Activated T-helper 1 cell treated with Interleukin-2 at 50 U/mL for 16 hours (primary cell): ENCODE data around the gene ZBTB16.

Experiments used
- DNase-seq: peaks from one replicate; pipeline ENCODE4 v3.0.0-alpha.2; 2020; ENCODE audit warnings: low read depth

The ZBTB16 gene

GRCh38 chr11:114261791-114262190 lies 202.3 kb downstream of the ZBTB16 start:
- no peak for DNase-seq

DNA sequence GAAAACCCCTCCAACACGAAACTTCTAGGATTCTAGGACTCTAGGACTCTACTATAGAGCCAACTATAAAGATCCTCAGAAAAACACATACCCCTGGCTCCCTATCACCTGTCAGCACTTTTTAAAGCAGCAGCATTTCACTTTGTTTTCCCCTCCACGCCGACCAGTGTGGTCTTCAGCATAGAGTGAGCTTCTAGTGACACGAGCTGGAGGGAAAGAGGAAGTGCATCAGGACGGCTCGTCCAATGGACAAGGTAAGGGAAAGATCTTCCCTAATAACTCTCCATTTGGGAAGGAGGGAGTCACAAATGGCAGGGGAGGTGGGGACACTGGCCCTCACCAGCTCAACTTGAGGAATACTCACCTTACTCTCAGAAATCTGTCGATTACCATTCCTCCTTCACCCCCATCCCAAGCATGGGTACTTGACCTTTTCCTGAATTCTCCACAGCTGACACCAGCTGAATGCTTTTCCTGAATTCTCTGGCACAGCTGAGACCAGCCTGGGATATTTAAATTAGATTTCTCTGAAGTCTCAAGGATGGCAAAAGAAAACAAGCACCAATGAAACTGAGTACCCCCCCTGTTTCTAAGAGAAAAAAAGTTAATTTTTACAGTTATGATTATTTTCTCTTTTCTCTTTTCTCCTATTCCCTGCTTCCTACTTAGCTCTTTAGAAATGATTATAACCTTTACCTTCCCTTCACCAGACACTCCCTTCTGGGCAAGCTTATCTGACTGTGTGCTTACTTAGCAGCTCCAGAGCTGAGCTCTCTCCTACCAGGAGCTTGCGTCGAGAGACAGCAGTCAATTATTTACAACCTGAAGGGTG lies 203.4 kb downstream of the ZBTB16 start:
- DNase-seq, result no peak

GRCh38 chr11:114263513-114264170 lies 204.1 kb downstream of the ZBTB16 start:
- no peak for DNase-seq

DNA sequence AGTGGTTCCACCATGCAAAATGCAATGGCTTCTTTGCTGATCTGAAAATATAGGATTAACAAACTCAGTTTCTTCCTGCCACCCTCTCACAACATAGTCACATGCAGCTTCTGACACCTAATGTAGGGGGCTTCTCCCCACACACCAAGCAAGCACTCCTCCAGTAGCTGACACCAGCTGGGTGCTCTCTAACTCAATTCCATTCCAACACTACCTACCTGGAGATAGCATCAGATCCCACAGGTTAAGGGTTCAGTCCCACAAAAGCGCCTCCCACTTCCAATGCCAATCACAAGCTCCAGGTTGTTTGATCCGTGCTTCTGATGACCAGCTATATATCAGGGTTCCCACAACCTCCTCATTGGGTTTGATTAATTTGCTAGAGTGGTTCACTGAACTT lies 204.9 kb downstream of the ZBTB16 start:
- no peak for DNase-seq

- DNase-seq, result no peak
These were observed 205.8 kb downstream of the ZBTB16 start for GRCh38 chr11:114265122-114265878.

GRCh38 chr11:114269498-114269897 lies 210.0 kb downstream of the ZBTB16 start:
- no peak for DNase-seq

GRCh38 chr11:114270531-114271270 lies 211.2 kb downstream of the ZBTB16 start:
- DNase-seq, result no peak

DNA sequence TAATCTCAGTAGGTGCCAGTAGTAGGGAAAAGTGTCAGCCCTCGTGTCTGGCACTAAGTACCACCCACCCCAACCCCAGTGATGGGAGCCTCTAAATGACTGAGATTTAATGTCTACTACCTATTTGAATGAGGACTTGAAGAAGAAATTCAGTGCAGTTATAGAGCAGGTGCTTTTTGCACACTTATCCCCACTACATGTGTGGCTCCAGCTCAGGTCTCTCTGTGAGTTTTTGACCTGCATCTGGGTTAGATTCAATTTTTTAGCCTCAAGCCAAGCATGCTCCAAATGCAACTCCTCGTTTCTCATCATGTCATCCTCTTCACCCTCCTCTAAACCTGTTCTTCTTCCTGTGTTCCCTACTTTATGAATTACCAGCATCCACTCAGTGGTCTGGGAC lies 211.8 kb downstream of the ZBTB16 start:
- no peak for DNase-seq

GRCh38 chr11:114272311-114272710 lies 212.8 kb downstream of the ZBTB16 start:
- DNase-seq, result no peak

DNA sequence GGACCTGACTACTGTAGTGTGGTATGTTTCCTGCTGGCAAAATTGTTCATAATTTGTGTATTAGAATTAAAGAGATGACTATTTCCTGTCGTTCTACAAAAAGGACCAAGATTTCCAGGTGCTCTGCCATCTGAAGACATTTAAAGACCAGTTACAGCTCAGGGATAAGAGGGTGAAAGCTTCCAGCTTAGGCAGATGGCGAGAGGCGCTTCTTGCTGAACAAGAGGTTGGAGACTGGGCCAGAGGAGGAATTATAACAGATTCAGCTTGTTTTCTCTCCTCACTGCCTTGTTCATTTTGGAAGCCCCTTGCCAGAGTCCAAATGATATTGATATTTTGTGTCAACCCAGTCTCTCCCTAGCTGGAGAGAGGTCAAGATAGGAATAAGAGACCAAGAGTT lies 213.6 kb downstream of the ZBTB16 start:
- DNase-seq, result no peak

DNA sequence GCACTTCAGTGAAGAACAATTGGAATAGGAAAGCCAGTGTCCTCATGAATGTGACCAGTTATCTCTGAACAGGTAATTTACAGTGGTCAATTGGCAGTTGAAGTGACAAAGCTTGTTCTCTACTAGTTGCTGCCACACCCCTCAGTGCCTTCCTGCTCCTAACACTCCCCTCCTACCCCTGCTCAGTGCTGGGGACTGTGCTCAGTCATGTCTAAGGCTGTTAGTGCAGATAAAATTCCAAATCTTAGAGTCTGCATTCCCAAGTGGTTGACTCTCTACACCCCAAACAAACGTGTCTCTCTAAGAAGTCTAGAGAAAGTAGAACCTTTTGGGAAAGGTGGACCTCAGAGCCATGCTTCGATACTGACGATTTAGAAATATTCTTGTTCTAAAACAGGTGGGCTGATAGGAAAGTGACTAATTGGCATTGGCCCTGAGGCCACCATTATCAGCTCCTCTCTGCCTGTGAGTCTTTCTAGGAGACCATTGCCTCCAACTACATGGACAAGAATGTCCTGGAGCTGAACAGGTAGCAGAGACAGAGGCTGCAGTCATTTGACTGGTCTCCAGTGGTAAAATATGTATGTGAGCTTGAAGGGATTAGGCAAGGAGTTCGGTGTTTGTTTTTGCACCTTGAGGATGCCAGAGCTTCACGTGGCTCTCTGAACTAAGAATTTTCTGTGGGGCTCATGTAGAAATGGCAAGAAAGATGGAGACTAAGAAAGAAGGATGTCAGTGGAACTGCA lies 214.6 kb downstream of the ZBTB16 start:
- no peak for DNase-seq

GRCh38 chr11:114274637-114275036 lies 215.1 kb downstream of the ZBTB16 start:
- no peak for DNase-seq

GRCh38 chr11:114275280-114275679 lies 215.8 kb downstream of the ZBTB16 start:
- DNase-seq, result no peak

GRCh38 chr11:114276077-114276476 lies 216.6 kb downstream of the ZBTB16 start:
- no peak for DNase-seq

- no peak for DNase-seq
These were observed 218.3 kb downstream of the ZBTB16 start for GRCh38 chr11:114277637-114278341.

- DNase-seq, result no peak
These were observed 219.0 kb downstream of the ZBTB16 start for GRCh38 chr11:114278342-114279065.

DNA sequence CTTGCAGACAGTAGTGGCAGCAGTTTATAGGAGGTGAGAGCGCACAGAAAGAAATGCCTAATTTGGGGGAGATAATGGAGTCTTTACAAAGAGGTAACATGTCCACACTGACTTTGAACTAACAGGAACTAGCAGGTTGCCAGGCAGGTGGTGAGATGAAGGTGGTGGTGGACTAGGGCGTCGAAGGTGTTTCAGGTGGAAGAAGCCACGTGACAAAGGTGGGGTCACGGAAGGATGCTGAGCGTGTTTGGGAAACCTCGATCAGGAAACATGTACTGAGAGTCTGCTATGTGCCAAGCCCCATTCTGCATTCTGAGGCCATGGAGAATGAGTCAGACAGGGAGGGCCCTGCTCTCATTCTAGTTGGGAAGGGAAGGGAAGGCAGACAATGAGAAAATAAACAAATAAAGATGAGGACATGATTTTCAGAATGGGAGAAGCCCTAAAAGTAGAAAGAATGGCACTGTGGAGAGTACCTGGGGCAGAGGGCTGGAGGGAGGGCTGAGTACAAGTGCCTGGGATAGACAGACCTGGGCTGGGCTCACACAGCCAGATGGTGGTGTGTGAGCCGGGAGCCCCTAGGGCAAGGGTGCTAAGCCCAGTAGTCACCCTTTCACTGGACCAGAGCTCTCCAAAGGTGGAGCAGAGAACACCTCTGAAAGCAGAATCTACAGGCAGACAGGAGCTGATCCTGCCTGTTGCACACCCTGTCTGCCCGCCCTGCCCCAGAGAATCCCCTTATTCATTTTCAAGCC lies 220.5 kb downstream of the ZBTB16 start:
- DNase-seq, result no peak

- DNase-seq, result no peak
These were observed 221.2 kb downstream of the ZBTB16 start for GRCh38 chr11:114280696-114281095.

DNA sequence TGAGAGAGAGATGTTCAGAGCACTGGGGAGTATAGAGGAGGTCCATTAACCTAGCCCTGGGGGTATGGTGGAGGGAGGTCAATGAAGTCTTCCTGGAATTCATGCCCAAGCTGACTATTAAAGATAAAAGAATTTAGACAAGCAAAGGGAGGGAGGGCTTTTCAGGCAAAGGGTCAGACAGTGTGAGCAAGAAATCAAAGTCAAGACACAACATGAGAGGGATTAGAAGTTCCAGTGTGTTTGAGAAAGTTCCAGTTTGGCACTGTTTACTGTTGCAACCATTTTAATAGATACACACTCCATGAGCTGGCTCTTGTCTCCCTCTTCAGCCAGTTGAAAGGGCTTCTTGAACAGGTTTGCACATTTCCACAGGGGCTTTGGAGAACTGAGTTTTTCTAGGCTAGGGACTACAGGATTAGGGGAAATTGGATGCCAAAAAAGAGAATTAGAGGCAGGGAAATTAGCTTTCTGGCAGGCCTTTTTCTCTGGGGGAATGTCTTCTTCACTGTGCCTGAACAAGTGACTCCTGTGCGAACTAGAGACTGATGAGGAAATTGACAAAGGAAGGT lies 222.0 kb downstream of the ZBTB16 start:
- DNase-seq, result no peak
